MCF 10A (cell line): ENCODE data around the gene ZNF766. TPM values are rescaled to one million over a fixed set of nuclear protein-coding genes. Genes with fewer than 3 reads are reported as not detected.
"Not testable (repeated sequence)": the region's sequence is repeated elsewhere in the genome, so short reads cannot be mapped to it uniquely, and the experiment has no call there.

Source experiments
- BruUV-seq: library from RNA; stranded (reverse); fragments of 400-500 nt; replicated peaks from 2 replicates; lab custom pipeline; 2021; lab: Mats Ljungman, UMichigan
- CTCF ChIA-PET: fragments of 300-600 bp; sonication (Branson Sonifier 250); formaldehyde crosslinking; extraction: SDS; loops from one replicate; lab custom pipeline; 2021; ENCODE audit warnings: antibody characterized with exemption, inconsistent platforms; lab: Yijun Ruan, JAX
- POLR2A ChIA-PET: fragments of 300-600, 350-650 bp; sonication (Branson Sonifier 250); formaldehyde crosslinking; extraction: SDS; loops from one replicate; lab custom pipeline; 2020; ENCODE audit warnings: antibody characterized with exemption, inconsistent platforms; lab: Yijun Ruan, JAX
- DNase-seq: peaks from one replicate; pipeline ENCODE4 v3.0.0-alpha.2; 2018; ENCODE audit not compliant: unreplicated experiment
- H3K27ac Mint-ChIP-seq: one replicate; pipeline ENCODE4 v1.8.0; 2022; ENCODE audit warnings: mild to moderate bottlenecking, low read depth, mixed read lengths; ENCODE audit not compliant: unreplicated experiment
- H3K27me3 Mint-ChIP-seq: one replicate; pipeline ENCODE4 v1.8.0; 2022; ENCODE audit warnings: mixed read lengths; ENCODE audit not compliant: insufficient read depth, unreplicated experiment
- H3K36me3 Mint-ChIP-seq: one replicate; pipeline ENCODE4 v1.8.0; 2022; ENCODE audit warnings: mild to moderate bottlenecking, moderate library complexity, mixed read lengths; ENCODE audit not compliant: insufficient read depth, unreplicated experiment
- H3K4me1 Mint-ChIP-seq: one replicate; pipeline ENCODE4 v1.8.0; 2022; ENCODE audit warnings: mixed read lengths; ENCODE audit not compliant: insufficient read depth, unreplicated experiment
- H3K4me3 Mint-ChIP-seq: one replicate; pipeline ENCODE4 v1.8.0; 2022; ENCODE audit warnings: mild to moderate bottlenecking, moderate library complexity, mixed read lengths; ENCODE audit not compliant: unreplicated experiment
- H3K9me3 Mint-ChIP-seq: one replicate; pipeline ENCODE4 v1.8.0; 2022; ENCODE audit warnings: mixed read lengths; ENCODE audit not compliant: unreplicated experiment
- CTCF ChIP-seq: fragments of 200-600 bp; IDR thresholded peaks from one replicate; pipeline ENCODE4 v1.8.0; 2022; ENCODE audit warnings: antibody characterized with exemption, mild to moderate bottlenecking; ENCODE audit not compliant: unreplicated experiment
- intact Hi-C: fragments of 100-400 bp; cut with micrococcal nuclease; formaldehyde crosslinking; loops from 2 replicates; pipeline ENCODE4 v1.14.1; 2022
- total RNA-seq: library from RNA; stranded (reverse); gene quantifications from 2 replicates; pipeline ENCODE4 v1.2.3, GENCODE V29; 2022

The ZNF766 gene
- total RNA-seq, 1 experiment from 2014 or later = 11.5 TPM

GRCh38 chr19:52286256-52286655, 16.9 kb downstream of the ZNF766 start:
- ChIA-PET CTCF (no interaction called here), POLR2A (interaction anchor here (0.7 kb wide), 1 partner anchor 443 kb away, joined by 3 read pairs; no protein-coding TSS in a partner anchor)
- Mint-ChIP-seq H3K9me3 (peaks cover 14% of the 10 kb centered on the region), H3K27ac (no peak overlapping the region), H3K4me1 (no peaks in the 10 kb centered on the region), H3K36me3 (peaks cover 100% of the 10 kb centered on the region), H3K27me3 (no peaks in the 10 kb centered on the region), H3K4me3 (no peak overlapping the region)
- no peak for TF ChIP-seq CTCF
- intact Hi-C loops = no loop called here
- DNase-seq = no peak
- no TSS peak for BruUV-seq

GRCh38 chr19:52291781-52292180, 22.4 kb downstream of the ZNF766 start:
- ChIA-PET POLR2A (no interaction called here), CTCF (no interaction called here)
- H3K27me3 Mint-ChIP-seq = no peaks in the 10 kb centered on the region
- no peak overlapping the region for H3K4me3 Mint-ChIP-seq
- intact Hi-C loops = no loop called here
- H3K9me3 Mint-ChIP-seq = peaks cover 15% of the 10 kb centered on the region
- no peak overlapping the region for H3K27ac Mint-ChIP-seq
- H3K36me3 Mint-ChIP-seq = peaks cover 66% of the 10 kb centered on the region
- no TSS peak for BruUV-seq
- no peak for DNase-seq
- no peaks in the 10 kb centered on the region for H3K4me1 Mint-ChIP-seq
- TF ChIP-seq CTCF = no peak

GRCh38 chr19:52292946-52293345, 23.6 kb downstream of the ZNF766 start:
- DNase-seq, H3K27me3 Mint-ChIP-seq, intact Hi-C loops, BruUV-seq, H3K27ac Mint-ChIP-seq, CTCF ChIA-PET, H3K4me3 Mint-ChIP-seq, H3K4me1 Mint-ChIP-seq: not testable (repeated sequence)
- peaks cover 14% of the 10 kb centered on the region for H3K9me3 Mint-ChIP-seq
- H3K36me3 Mint-ChIP-seq = peaks cover 60% of the 10 kb centered on the region
- POLR2A ChIA-PET = interaction anchor here (0.6 kb wide), 1 partner anchor 539 kb away, joined by 4 read pairs; no protein-coding TSS in a partner anchor

GRCh38 chr19:52296400-52296772, 27.0 kb downstream of the ZNF766 start:
- Mint-ChIP-seq H3K27ac (peak overlapping the region; percentile 85), H3K27me3 (no peaks in the 10 kb centered on the region), H3K9me3 (peaks cover 34% of the 10 kb centered on the region), H3K4me1 (peaks cover 13% of the 10 kb centered on the region), H3K4me3 (peak overlapping the region; percentile 90), H3K36me3 (peaks cover 54% of the 10 kb centered on the region)
- ChIA-PET CTCF (interaction anchor here (0.6 kb wide), 1 partner anchor 503 kb away, joined by 3 read pairs; no protein-coding TSS in a partner anchor), POLR2A (interaction anchor here (0.5 to 0.6 kb wide), 3 partner anchors 9 to 185 kb away, joined by 3 read pairs; partner anchors contain the start of gene PPP2R1A)
- intact Hi-C loops = no loop called here
- no peak for TF ChIP-seq CTCF
- no TSS peak for BruUV-seq
- DNase-seq = no peak
